GM21528 (cell line): ENCODE measurements around the gene NELL1.

Experiments used
- ATAC-seq: cut with Tn5 transposase; IDR thresholded peaks from one replicate; pipeline ENCODE4 v1.9.1; 2021; ENCODE audit warnings: mild to moderate bottlenecking, moderate library complexity; ENCODE audit not compliant: unreplicated experiment, low FRiP score

NELL1 gene

GRCh38 chr11:21511835-21512440, 842.6 kb downstream of the NELL1 start:
- ATAC-seq = no peak

- ATAC-seq = no peak
Observed at GRCh38 chr11:21514316-21514715, 844.9 kb downstream of the NELL1 start.

GRCh38 chr11:21520244-21520643, 850.9 kb downstream of the NELL1 start:
- no peak for ATAC-seq

- ATAC-seq = no peak
Observed at GRCh38 chr11:21529187-21529586, 859.8 kb downstream of the NELL1 start.

- no peak for ATAC-seq
Observed at GRCh38 chr11:21534288-21534687, 864.9 kb downstream of the NELL1 start.

GRCh38 chr11:21537980-21538379, 868.6 kb downstream of the NELL1 start:
- ATAC-seq = no peak

GRCh38 chr11:21541187-21541751, 871.9 kb downstream of the NELL1 start:
- no peak for ATAC-seq

GRCh38 chr11:21543901-21544300, 874.5 kb downstream of the NELL1 start:
- no peak for ATAC-seq

- ATAC-seq = no peak
Observed at GRCh38 chr11:21545699-21546098, 876.3 kb downstream of the NELL1 start.

- ATAC-seq = no peak
Observed at GRCh38 chr11:21546703-21547102, 877.3 kb downstream of the NELL1 start.

- ATAC-seq = no peak
Observed at GRCh38 chr11:21552911-21553310, 883.5 kb downstream of the NELL1 start.

GRCh38 chr11:21553795-21554194, 884.4 kb downstream of the NELL1 start:
- no peak for ATAC-seq

- no peak for ATAC-seq
Observed at GRCh38 chr11:21554284-21554683, 884.9 kb downstream of the NELL1 start.

GRCh38 chr11:21556926-21557325, 887.5 kb downstream of the NELL1 start:
- no peak for ATAC-seq

GRCh38 chr11:21560466-21560975, 891.1 kb downstream of the NELL1 start:
- no peak for ATAC-seq

GRCh38 chr11:21561581-21561980, 892.2 kb downstream of the NELL1 start:
- no peak for ATAC-seq

- no peak for ATAC-seq
Observed at GRCh38 chr11:21564095-21564494, 894.7 kb downstream of the NELL1 start.

GRCh38 chr11:21564833-21565682, 895.7 kb downstream of the NELL1 start:
- no peak for ATAC-seq

- ATAC-seq = no peak
Observed at GRCh38 chr11:21566521-21567117, 897.2 kb downstream of the NELL1 start.

- no peak for ATAC-seq
Observed at GRCh38 chr11:21567645-21568290, 898.4 kb downstream of the NELL1 start.

GRCh38 chr11:21572210-21572609, 902.8 kb downstream of the NELL1 start:
- no peak for ATAC-seq
